Memory B cell (primary cell): ENCODE measurements around the gene GPATCH11.

Experiments used
- ATAC-seq: fragments of 150-1000 bp; cut with Tn5 transposase; 2 replicates; pipeline ENCODE4 v1.10.0; 2021; ENCODE audit warnings: low read depth, mild to moderate bottlenecking, moderate library complexity
- DNase-seq, 2 donors: peaks; one replicate each; pipeline ENCODE4 v3.0.0; 2022; ENCODE audit warnings: low spot score in 2 of 2
- H3K27ac Mint-ChIP-seq: one replicate; pipeline ENCODE4 v1.8.0; 2022; ENCODE audit warnings: mild to moderate bottlenecking, moderate library complexity, mixed read lengths
- H3K27me3 Mint-ChIP-seq: one replicate; pipeline ENCODE4 v1.8.0; 2022; ENCODE audit warnings: mixed read lengths
- H3K36me3 Mint-ChIP-seq: one replicate; pipeline ENCODE4 v1.8.0; 2022; ENCODE audit warnings: mild to moderate bottlenecking, mixed read lengths
- H3K4me1 Mint-ChIP-seq: one replicate; pipeline ENCODE4 v1.8.0; 2022; ENCODE audit warnings: mixed read lengths
- H3K4me3 Mint-ChIP-seq: one replicate; pipeline ENCODE4 v1.8.0; 2022; ENCODE audit warnings: mild to moderate bottlenecking, moderate library complexity, mixed read lengths
- H3K9me3 Mint-ChIP-seq: one replicate; pipeline ENCODE4 v1.8.0; 2022; ENCODE audit warnings: mixed read lengths

The GPATCH11 gene

DNA sequence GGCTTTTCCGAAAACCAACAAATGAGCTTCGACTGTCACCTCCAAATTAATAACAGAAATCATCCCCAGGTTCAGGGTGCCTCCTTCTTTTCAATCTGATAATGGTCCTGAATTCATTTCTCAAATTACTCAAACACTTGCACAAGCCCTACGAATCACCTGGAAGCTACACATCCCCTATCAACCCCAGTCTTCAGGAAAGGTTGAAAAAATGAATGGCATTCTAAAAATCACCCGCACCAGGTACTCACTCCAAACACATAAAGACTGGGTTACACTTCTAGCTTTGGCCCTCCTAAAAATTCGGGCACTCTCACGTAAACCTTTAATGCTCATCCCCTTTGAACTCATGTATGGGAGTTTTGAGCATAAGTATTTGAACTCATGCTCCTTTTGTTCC is 48.6 kb downstream of the GPATCH11 start:
- Mint-ChIP-seq H3K27ac (no peak overlapping the region), H3K4me3 (no peak overlapping the region), H3K27me3 (no peaks in the 10 kb centered on the region), H3K36me3 (peaks cover 45% of the 10 kb centered on the region), H3K9me3 (peaks cover 2% of the 10 kb centered on the region), H3K4me1 (no peaks in the 10 kb centered on the region)
- DNase-seq (no peak), ATAC-seq (no peak)

- Mint-ChIP-seq H3K27me3 (no peaks in the 10 kb centered on the region), H3K27ac (no peak overlapping the region), H3K4me1 (peaks cover 3% of the 10 kb centered on the region), H3K9me3 (no peaks in the 10 kb centered on the region), H3K36me3 (peaks cover 26% of the 10 kb centered on the region), H3K4me3 (no peak overlapping the region)
- ATAC-seq (no peak), DNase-seq (no peak)
These were observed 58.2 kb downstream of the GPATCH11 start for GRCh38 chr2:37142546-37142945.

- Mint-ChIP-seq H3K27ac (no peak overlapping the region), H3K27me3 (no peaks in the 10 kb centered on the region), H3K4me1 (peaks cover 3% of the 10 kb centered on the region), H3K36me3 (peaks cover 32% of the 10 kb centered on the region), H3K9me3 (no peaks in the 10 kb centered on the region), H3K4me3 (no peak overlapping the region)
- no peak for DNase-seq
- no peak for ATAC-seq
These were observed 59.7 kb downstream of the GPATCH11 start for GRCh38 chr2:37143974-37144373.

DNA sequence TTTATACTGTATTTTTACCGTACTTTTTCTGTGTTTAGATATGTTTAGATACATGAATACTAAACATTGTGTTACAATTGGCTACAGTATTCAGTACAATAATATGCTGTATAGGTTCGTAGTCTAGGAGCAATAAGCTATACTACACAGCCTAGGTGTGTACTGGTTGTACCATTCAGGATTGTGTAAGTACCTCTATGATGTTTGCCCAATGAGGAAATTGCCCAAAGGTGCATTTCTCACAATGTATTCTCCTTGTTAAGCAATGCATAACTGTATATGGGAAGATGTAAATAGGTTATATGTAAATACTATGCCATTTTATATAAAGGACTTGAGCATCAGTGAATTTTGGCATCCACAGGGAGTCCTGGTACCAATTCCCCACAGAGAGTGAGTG is 61.7 kb downstream of the GPATCH11 start:
- H3K4me3 Mint-ChIP-seq, result no peak overlapping the region
- peak overlapping the region; percentile 39 for H3K27ac Mint-ChIP-seq
- ATAC-seq (no peak), DNase-seq (no peak)
- peaks cover 8% of the 10 kb centered on the region for H3K4me1 Mint-ChIP-seq
- H3K9me3 Mint-ChIP-seq, result no peaks in the 10 kb centered on the region
- H3K27me3 Mint-ChIP-seq, result no peaks in the 10 kb centered on the region
- H3K36me3 Mint-ChIP-seq, result peaks cover 26% of the 10 kb centered on the region

DNA sequence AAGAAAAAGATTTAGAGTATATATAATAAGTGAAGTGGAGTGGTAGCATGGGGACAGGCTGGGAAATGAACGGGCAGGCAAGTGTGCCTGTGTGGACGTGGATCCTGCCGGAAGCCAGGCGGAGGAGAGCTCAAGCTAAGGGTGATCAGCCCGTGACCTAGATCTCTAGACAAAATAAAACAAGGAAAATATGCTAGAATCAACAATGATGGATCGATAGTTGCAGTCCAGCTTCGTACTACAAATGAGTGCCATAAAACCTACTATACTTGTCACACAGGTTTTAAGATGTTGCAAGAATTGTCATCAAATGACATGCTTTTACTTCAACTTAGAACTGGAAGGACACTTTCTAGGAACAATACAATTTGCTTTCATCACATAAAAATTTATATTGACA is 64.0 kb downstream of the GPATCH11 start:
- Mint-ChIP-seq H3K9me3 (peaks cover 2% of the 10 kb centered on the region), H3K27me3 (no peaks in the 10 kb centered on the region), H3K4me3 (no peak overlapping the region), H3K4me1 (peaks cover 14% of the 10 kb centered on the region), H3K27ac (peak overlapping the region; percentile 37), H3K36me3 (peaks cover 35% of the 10 kb centered on the region)
- ATAC-seq, result no peak
- DNase-seq, result no peak
